ENCODE measurements around the gene KPNA4. TPM values are rescaled to one million over a fixed set of nuclear protein-coding genes. Genes with fewer than 3 reads are reported as not detected.
"Not testable (repeated sequence)": the region's sequence is repeated elsewhere in the genome, so short reads cannot be mapped to it uniquely, and the experiment has no call there.

The KPNA4 gene
- total and polyA plus RNA-seq, 3 donors from 2014 or later: 33.1 to 39.6 (median 35.7) TPM

DNA sequence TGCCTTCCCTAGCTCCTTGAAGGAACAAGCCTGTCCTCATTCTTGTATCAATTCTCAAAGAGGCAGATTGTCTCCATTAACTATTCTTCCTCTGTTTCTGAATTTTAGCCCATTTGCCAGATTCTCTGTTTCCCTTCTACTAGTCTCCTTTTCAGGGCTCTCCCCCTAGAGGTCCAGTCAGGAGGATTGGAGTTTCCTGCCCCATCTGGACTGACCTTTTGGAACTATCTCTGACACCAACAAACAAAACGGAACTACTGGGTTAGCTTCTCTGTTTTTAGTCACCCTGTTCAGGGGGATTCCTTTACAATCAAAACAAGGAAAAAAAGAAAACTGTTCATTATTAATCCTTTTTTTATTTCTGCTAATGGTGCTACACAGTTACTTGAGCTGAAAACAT is 10.2 kb upstream of the KPNA4 start:
- WGBS, 2 donors: 67 to 72% methylated on average over 1 of the region's 1 CpG
- H3K36me3 ChIP-seq (ENCODE audit: low read depth, missing control alignments): no peaks in the 10 kb centered on the region

DNA sequence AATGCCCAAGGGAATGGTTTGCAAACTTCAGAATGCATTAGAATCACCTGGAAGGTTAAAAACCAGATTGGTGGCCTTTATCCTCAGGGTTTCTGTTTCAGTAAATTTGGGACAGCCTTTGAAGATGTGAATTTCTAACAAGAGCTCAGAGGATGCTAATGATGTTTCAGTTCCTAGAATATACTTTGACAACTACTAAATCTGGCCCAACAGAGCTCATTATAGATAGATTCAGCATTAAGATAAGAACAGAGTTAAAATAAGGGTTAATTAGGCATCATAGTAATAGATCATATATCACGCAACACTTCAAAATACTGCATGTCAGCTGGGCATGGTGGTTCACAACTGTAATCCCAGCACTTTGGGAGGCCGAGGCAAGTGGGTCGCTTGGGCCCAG is 9.3 kb upstream of the KPNA4 start:
- Histone ChIP-seq H3K9me3 (no peaks in the 10 kb centered on the region), H3K27me3 (no peaks in the 10 kb centered on the region), H3K36me3 (ENCODE audit: low read depth, missing control alignments) (no peaks in the 10 kb centered on the region), H3K4me1 (no peaks in the 10 kb centered on the region), H3K4me3 (no peak overlapping the region), H3K27ac (no peak overlapping the region)
- intact Hi-C loops (cut with DNase I; ENCODE audit: low total_unique reads): no loop called here
- DNase-seq: no peak
- WGBS, 2 donors: 78 to 86% methylated on average over 3 of the region's 3 CpGs
- TF ChIP-seq, protein P1, sequence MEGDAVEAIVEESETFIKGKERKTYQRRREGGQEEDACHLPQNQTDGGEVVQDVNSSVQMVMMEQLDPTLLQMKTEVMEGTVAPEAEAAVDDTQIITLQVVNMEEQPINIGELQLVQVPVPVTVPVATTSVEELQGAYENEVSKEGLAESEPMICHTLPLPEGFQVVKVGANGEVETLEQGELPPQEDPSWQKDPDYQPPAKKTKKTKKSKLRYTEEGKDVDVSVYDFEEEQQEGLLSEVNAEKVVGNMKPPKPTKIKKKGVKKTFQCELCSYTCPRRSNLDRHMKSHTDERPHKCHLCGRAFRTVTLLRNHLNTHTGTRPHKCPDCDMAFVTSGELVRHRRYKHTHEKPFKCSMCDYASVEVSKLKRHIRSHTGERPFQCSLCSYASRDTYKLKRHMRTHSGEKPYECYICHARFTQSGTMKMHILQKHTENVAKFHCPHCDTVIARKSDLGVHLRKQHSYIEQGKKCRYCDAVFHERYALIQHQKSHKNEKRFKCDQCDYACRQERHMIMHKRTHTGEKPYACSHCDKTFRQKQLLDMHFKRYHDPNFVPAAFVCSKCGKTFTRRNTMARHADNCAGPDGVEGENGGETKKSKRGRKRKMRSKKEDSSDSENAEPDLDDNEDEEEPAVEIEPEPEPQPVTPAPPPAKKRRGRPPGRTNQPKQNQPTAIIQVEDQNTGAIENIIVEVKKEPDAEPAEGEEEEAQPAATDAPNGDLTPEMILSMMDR (IDR thresholded peaks at IDR 0.05): no peak
- no peak for TF ChIP-seq POLR2A (IDR thresholded peaks at IDR 0.05)

More for the DNA sequence above, 10.2 kb upstream of the KPNA4 start:
- H3K27ac ChIP-seq: no peak overlapping the region
- no peak overlapping the region for H3K4me3 ChIP-seq
- H3K4me1 ChIP-seq: no peaks in the 10 kb centered on the region
- H3K9me3 ChIP-seq: no peaks in the 10 kb centered on the region
- no peaks in the 10 kb centered on the region for H3K27me3 ChIP-seq
- no peak for DNase-seq
- intact Hi-C loops (cut with DNase I; ENCODE audit: low total_unique reads): no loop called here
- TF ChIP-seq, protein P1 (IDR thresholded peaks at IDR 0.05): no peak
- no peak for TF ChIP-seq POLR2A (IDR thresholded peaks at IDR 0.05)

DNA sequence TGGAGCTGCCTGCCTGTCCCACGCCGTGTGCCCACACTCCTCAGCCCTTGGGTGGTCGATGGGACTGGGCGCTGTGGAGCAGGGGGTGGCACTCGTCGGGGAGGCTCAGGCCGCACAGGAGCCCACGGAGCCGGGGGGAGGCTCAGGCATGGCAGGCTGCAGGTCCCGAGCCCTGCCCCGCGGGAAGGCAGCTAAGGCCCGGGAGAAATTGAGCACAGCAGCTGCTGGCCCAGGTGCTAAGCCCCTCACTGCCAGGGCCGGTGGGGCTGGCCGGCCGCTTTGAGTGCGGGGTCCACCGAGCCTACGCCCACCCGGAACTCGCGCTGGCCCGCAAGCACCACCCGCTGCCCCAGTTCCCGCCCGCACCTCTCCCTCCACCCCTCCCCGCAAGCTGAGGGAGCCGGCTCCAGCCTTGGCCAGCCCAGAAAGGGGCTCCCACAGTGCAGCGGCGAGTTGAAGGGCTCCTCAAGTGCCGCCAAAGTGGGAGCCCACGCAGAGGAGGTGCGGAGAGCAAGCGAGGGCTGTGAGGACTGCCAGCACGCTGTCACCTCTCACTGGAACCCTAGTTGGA is 8.7 kb upstream of the KPNA4 start:
- H3K36me3 ChIP-seq (ENCODE audit: low read depth, missing control alignments); H3K4me1 ChIP-seq; intact Hi-C loops (cut with DNase I; ENCODE audit: low total_unique reads); DNase-seq; H3K27me3 ChIP-seq; H3K27ac ChIP-seq; H3K9me3 ChIP-seq: not testable (repeated sequence)
- H3K4me3 ChIP-seq: peak overlapping the region in 1 of 2 donors; percentile 36
- 61 to 93% methylated on average over 13 to 33 of the region's 35 CpGs for WGBS, 2 donors

DNA sequence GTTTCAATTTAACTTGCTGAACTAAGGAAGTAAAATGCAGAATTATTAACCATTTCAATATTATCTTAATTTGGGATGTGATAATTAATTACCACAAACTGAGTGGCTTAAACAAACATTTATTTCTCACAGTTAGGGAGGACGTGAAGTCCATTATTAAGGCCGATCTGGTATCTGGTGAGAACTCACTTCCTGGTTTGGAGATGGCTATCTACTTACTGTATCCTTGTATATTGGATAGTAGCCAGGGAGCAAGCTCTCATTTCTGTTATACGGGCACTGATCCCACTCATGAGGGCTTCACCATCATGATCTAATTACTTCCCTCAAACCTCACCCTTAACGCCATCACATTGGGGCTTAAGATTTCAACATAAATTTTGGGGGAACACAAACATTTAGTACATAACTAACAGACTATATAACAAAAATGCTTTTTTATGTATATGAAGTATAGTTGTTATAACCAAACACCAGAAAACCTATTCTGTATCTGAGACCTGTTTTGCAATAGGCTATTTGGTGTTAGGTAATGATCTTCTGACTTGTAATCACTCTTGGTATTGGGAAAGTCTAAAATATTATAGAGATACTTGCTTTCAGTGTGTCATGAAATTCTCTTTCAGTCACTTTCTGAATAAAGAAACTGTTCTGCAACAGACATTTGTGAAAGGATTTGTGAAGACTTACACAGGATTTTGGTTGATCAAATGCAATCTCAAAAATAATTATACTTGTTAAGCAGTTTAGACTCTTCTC is 4.7 kb upstream of the KPNA4 start:
- 89 to 90% methylated on average over 4 of the region's 4 CpGs for WGBS, 2 donors
- Histone ChIP-seq H3K4me3 (no peak overlapping the region), H3K9me3 (no peaks in the 10 kb centered on the region), H3K27ac (no peak overlapping the region), H3K4me1 (peaks cover 4% of the 10 kb centered on the region), H3K27me3 (no peaks in the 10 kb centered on the region), H3K36me3 (ENCODE audit: low read depth, missing control alignments) (no peaks in the 10 kb centered on the region)
- DNase-seq: no peak
- TF ChIP-seq, protein P1 (IDR thresholded peaks at IDR 0.05): no peak
- no peak for TF ChIP-seq POLR2A (IDR thresholded peaks at IDR 0.05)
- intact Hi-C loops (cut with DNase I; ENCODE audit: low total_unique reads): no loop called here

DNA sequence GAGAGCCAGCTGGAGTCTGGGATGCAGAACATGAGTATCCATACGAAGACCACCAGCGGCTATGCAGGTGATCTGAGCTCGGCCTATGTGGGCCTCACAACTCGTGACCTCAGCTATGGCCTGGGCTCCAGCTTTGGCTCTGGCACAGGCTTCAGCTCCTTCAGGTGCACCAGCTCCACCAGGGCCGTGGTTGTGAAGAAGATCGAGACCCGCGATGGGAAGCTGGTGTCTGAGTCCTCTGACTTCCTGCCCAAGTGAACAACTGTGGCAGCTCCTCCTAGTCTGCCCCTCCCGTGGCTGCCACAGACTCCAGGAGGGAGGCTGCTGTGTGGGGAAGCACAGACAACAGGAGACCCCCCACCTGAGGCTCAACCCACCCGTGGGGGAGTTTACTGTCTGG is 3.6 kb upstream of the KPNA4 start:
- no peak overlapping the region for H3K4me3 ChIP-seq
- no peaks in the 10 kb centered on the region for H3K36me3 ChIP-seq (ENCODE audit: low read depth, missing control alignments)
- H3K27ac ChIP-seq: no peak overlapping the region
- DNase-seq: no peak
- intact Hi-C loops (cut with DNase I; ENCODE audit: low total_unique reads): no loop called here
- no peaks in the 10 kb centered on the region for H3K9me3 ChIP-seq
- H3K27me3 ChIP-seq: no peaks in the 10 kb centered on the region
- no peak for TF ChIP-seq POLR2A (IDR thresholded peaks at IDR 0.05)
- TF ChIP-seq, protein P1 (IDR thresholded peaks at IDR 0.05): no peak
- 91 to 99% methylated on average over 2 to 10 of the region's 10 CpGs for WGBS, 2 donors
- H3K4me1 ChIP-seq: peaks cover 7% of the 10 kb centered on the region

All from testis (tissue), 3 donors.